ENCODE measurements around the gene EPB41L2.
"Not testable (repeated sequence)": the region's sequence is repeated elsewhere in the genome, so short reads cannot be mapped to it uniquely, and the experiment has no call there.

- TF ChIP-seq CTCF, EZH2, EZH2phosphoT487 (IDR thresholded peaks at IDR 0.05): not testable (repeated sequence)
Measured at GRCh38 chr6:131008965-131009364, 54.1 kb downstream of the EPB41L2 start.
